Esophagus squamous epithelium (tissue), 4 donors: ENCODE results near the gene SKOR1.

Experiments used
- POLR2A ChIP-seq, 4 donors: fragments of 450-650 bp; IDR thresholded peaks; one replicate each; pipeline ENCODE4 v1.6.1; 2017; ENCODE audit warnings: antibody characterized with exemption in 4 of 4, mild to moderate bottlenecking in 4 of 4, moderate library complexity in 3 of 4
- TF ChIP-seq, protein P1 (sequence below), 6 experiments: fragments of 450-650 bp in 4 of 6; fragments of 200-600 bp in 2 of 6; sonication (generic) in 2 of 6; IDR thresholded peaks; one replicate each; pipeline ENCODE4 v1.5.1; 2016 to 2019; ENCODE audit warnings: antibody characterized with exemption in 6 of 6, mild to moderate bottlenecking in 4 of 6, moderate library complexity in 4 of 6

DNA sequence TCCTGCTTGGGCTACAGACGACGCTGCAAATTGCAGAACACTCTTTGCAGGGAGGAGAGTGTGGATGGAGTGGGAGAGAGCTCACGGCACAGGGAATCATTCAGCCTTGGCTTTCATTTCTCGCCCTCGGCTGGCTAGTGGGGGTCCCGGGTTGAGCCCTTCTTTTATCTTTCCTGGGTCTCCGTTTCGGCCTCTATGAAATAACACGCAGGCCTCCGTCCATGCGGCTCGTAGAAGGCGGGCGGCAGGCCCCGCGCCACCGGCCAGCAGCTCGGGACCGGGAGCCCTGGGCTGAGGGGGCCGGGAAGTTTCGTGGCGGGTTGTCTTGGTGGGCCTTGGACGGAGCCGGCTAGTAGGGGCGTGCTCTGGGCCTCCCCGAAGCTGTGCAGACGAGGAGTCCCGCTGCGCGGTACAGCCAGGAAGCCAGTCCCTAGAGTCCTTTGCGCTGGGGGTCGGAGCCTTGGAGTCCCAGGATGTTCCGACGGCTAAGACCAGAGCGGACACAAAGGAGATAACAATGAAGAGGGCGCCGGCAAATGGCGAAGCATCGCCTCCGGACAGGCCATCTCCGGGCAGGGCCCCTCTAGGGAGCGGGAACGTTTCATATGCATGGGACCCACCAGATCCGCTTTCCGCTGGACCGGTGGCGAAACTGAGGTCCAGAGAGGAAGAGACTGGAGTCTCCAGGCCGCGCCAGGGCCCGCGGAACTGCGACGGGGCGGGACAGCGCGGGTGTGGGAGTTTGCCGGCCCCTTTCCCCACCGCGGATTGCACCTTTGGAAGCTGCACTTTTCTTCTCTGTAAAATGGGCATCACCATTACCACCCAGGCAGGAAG is 10.2 kb downstream of the SKOR1 start:
- TF ChIP-seq, protein P1, sequence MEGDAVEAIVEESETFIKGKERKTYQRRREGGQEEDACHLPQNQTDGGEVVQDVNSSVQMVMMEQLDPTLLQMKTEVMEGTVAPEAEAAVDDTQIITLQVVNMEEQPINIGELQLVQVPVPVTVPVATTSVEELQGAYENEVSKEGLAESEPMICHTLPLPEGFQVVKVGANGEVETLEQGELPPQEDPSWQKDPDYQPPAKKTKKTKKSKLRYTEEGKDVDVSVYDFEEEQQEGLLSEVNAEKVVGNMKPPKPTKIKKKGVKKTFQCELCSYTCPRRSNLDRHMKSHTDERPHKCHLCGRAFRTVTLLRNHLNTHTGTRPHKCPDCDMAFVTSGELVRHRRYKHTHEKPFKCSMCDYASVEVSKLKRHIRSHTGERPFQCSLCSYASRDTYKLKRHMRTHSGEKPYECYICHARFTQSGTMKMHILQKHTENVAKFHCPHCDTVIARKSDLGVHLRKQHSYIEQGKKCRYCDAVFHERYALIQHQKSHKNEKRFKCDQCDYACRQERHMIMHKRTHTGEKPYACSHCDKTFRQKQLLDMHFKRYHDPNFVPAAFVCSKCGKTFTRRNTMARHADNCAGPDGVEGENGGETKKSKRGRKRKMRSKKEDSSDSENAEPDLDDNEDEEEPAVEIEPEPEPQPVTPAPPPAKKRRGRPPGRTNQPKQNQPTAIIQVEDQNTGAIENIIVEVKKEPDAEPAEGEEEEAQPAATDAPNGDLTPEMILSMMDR (IDR thresholded peaks at IDR 0.05) = no peak
- no peak for TF ChIP-seq POLR2A (IDR thresholded peaks at IDR 0.05)
